Measurements from ENCODE around the gene IPO5. TPM values are rescaled to one million over a fixed set of nuclear protein-coding genes. Genes with fewer than 3 reads are reported as not detected.

The IPO5 gene
- polyA plus RNA-seq, 1 of the 3 experiments (the other 2 are of a cell fraction) = 77.1 TPM

- H2AFZ ChIP-seq (ENCODE audit: low read depth) = no peak overlapping the region
These were observed 41.3 kb upstream of the IPO5 start for GRCh38 chr13:97912139-97912535.

GRCh38 chr13:97913206-97913605 is 40.3 kb upstream of the IPO5 start:
- Histone ChIP-seq H3K9ac (no peak overlapping the region), H2AFZ (ENCODE audit: low read depth) (no peak overlapping the region), H3K79me2 (ENCODE audit: insufficient read depth) (no peaks in the 10 kb centered on the region), H3K4me2 (no peak overlapping the region), H3K4me3 (ENCODE audit: low read depth in 2 of 2, low read length in 1 of 2) (no peak overlapping the region), H4K20me1 (ENCODE audit: insufficient read depth) (no peaks in the 10 kb centered on the region), H3K9me2 (no peaks in the 10 kb centered on the region), H3K27me3 (ENCODE audit: insufficient read depth) (no peaks in the 10 kb centered on the region), H3K27ac (ENCODE audit: low read depth in 2 of 2, low read length in 1 of 2) (no peak overlapping the region), H3K36me3 (replicated peaks in 1 of 2; ENCODE audit: control insufficient read depth in 1 of 2, insufficient read depth in 2 of 2, low read length in 1 of 2) (no peaks in the 10 kb centered on the region), H3K4me1 (ENCODE audit: control insufficient read depth in 1 of 2, insufficient read depth in 2 of 2, low read depth in 1 of 2, low read length in 1 of 2) (no peaks in the 10 kb centered on the region), H3K9me3 (no peaks in the 10 kb centered on the region), H3F3A (replicated peaks; ENCODE audit: insufficient read depth) (no peaks in the 10 kb centered on the region)
- POLR2A ChIA-PET = no interaction called here
- CTCF ChIA-PET = interaction anchor here (1.6 kb wide), 1 partner anchor 31 kb away, joined by 3 read pairs; no protein-coding TSS in a partner anchor
- no peak for DNase-seq
- WGBS (ENCODE audit: low lambda C conversion rate) = 48% methylated on average over 2 of the region's 2 CpGs
- TF ChIP-seq USF2 (IDR thresholded peaks at IDR 0.05; ENCODE audit: borderline replicate concordance, low read depth, low read length) = no peak
- TF ChIP-seq RAD21 (IDR thresholded peaks at IDR 0.05; ENCODE audit: low read length) = no peak
- no peak for TF ChIP-seq POLR2AphosphoS5 (IDR thresholded peaks at IDR 0.05; ENCODE audit: low read depth, low read length)
- TF ChIP-seq, protein P1, sequence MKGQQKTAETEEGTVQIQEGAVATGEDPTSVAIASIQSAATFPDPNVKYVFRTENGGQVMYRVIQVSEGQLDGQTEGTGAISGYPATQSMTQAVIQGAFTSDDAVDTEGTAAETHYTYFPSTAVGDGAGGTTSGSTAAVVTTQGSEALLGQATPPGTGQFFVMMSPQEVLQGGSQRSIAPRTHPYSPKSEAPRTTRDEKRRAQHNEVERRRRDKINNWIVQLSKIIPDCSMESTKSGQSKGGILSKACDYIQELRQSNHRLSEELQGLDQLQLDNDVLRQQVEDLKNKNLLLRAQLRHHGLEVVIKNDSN (IDR thresholded peaks at IDR 0.05; ENCODE audit: borderline replicate concordance, low read depth) = no peak
- TF ChIP-seq MXI1 (IDR thresholded peaks at IDR 0.05; ENCODE audit: low read depth, low read length) = no peak
- no peak for TF ChIP-seq RFX5 (IDR thresholded peaks at IDR 0.05; ENCODE audit: low read length)
- TF ChIP-seq TCF12 (IDR thresholded peaks at IDR 0.05) = no peak
- no peak for TF ChIP-seq FOSL2 (IDR thresholded peaks at IDR 0.05; ENCODE audit: borderline replicate concordance, low read depth)
- TF ChIP-seq CHD2 (IDR thresholded peaks at IDR 0.05; ENCODE audit: low read length, partially characterized antibody) = no peak
- no peak for TF ChIP-seq GABPA (IDR thresholded peaks at IDR 0.05; ENCODE audit: low read depth)

More at GRCh38 chr13:97912139-97912535, 41.3 kb upstream of the IPO5 start:
- Histone ChIP-seq H3K4me2 (no peak overlapping the region), H3K9ac (no peak overlapping the region), H3K4me3 (ENCODE audit: low read depth in 2 of 2, low read length in 1 of 2) (no peak overlapping the region), H3K27ac (ENCODE audit: low read depth in 2 of 2, low read length in 1 of 2) (no peak overlapping the region), H3K9me3 (no peaks in the 10 kb centered on the region), H3K36me3 (replicated peaks in 1 of 2; ENCODE audit: control insufficient read depth in 1 of 2, insufficient read depth in 2 of 2, low read length in 1 of 2) (no peaks in the 10 kb centered on the region), H3K4me1 (ENCODE audit: control insufficient read depth in 1 of 2, insufficient read depth in 2 of 2, low read depth in 1 of 2, low read length in 1 of 2) (no peaks in the 10 kb centered on the region), H3F3A (replicated peaks; ENCODE audit: insufficient read depth) (no peaks in the 10 kb centered on the region), H3K9me2 (no peaks in the 10 kb centered on the region), H3K79me2 (ENCODE audit: insufficient read depth) (no peaks in the 10 kb centered on the region), H3K27me3 (ENCODE audit: insufficient read depth) (no peaks in the 10 kb centered on the region), H4K20me1 (ENCODE audit: insufficient read depth) (no peaks in the 10 kb centered on the region)
- POLR2A ChIA-PET = no interaction called here
- TF ChIP-seq TAF1 (IDR thresholded peaks at IDR 0.05; ENCODE audit: borderline replicate concordance, low read depth, low read length) (no peak), GABPA (IDR thresholded peaks at IDR 0.05; ENCODE audit: low read depth) (no peak), PBX3 (IDR thresholded peaks at IDR 0.05) (no peak), SMC3 (IDR thresholded peaks at IDR 0.05; ENCODE audit: low read depth, low read length) (no peak), EZH2phosphoT487 (IDR thresholded peaks at IDR 0.05; ENCODE audit: borderline replicate concordance, low read depth) (no peak), NRF1 (IDR thresholded peaks at IDR 0.05; ENCODE audit: low read depth, low read length) (no peak), FOXM1 (IDR thresholded peaks at IDR 0.05; ENCODE audit: low read depth) (no peak)
- CTCF ChIA-PET = interaction anchor here (0.8 to 2.8 kb wide), 8 partner anchors 14 to 931 kb away, joined by 3 to 14 read pairs (median 3); no protein-coding TSS in a partner anchor
- WGBS (ENCODE audit: low lambda C conversion rate) = 80% methylated on average over 6 of the region's 6 CpGs
- DNase-seq = no peak

All from SK-N-SH (cell line).